HEK293T (cell line): ENCODE results near the gene ARPC4.
A peak's percentile ranks its signal among the peaks of the same experiment; 100 is the strongest.

Source experiments
- CTCF ChIA-PET: fragments of 350-600 bp; formaldehyde crosslinking; extraction: SDS; loops from one replicate; lab custom pipeline; 2021; ENCODE audit warnings: antibody characterized with exemption, inconsistent platforms; lab: Yijun Ruan, JAX
- POLR2A ChIA-PET: fragments of 350-600 bp; formaldehyde crosslinking; extraction: SDS; loops from one replicate; lab custom pipeline; 2020; ENCODE audit warnings: antibody characterized with exemption, inconsistent platforms; lab: Yijun Ruan, JAX
- DNase-seq: peaks from one replicate; pipeline ENCODE4 v3.0.0; 2012; ENCODE audit warnings: mixed read lengths; ENCODE audit errors: extremely low spot score
- ARNT ChIP-seq: fragments of 450-650 bp; IDR thresholded peaks from 2 replicates; pipeline ENCODE4 v1.6.1; 2017; ENCODE audit warnings: mild to moderate bottlenecking
- BHLHE40 ChIP-seq: fragments of 450-650 bp; IDR thresholded peaks from 2 replicates; pipeline ENCODE4 v1.6.1; 2016; ENCODE audit warnings: mild to moderate bottlenecking, moderate library complexity, borderline replicate concordance
- CTBP1 ChIP-seq: fragments of 450-650 bp; IDR thresholded peaks from 2 replicates; pipeline ENCODE4 v1.6.1; 2016; ENCODE audit warnings: borderline replicate concordance
- ELF4 ChIP-seq: fragments of 450-650 bp; IDR thresholded peaks from 2 replicates; pipeline ENCODE4 v1.6.1; 2017; ENCODE audit warnings: antibody characterized with exemption
- FOXA1 ChIP-seq: fragments of 450-650 bp; IDR thresholded peaks from 2 replicates; pipeline ENCODE4 v1.6.1; 2016; ENCODE audit warnings: mild to moderate bottlenecking
- FOXK2 ChIP-seq: fragments of 450-650 bp; IDR thresholded peaks from 2 replicates; pipeline ENCODE4 v1.6.1; 2016; ENCODE audit warnings: mild to moderate bottlenecking
- FOXM1 ChIP-seq: fragments of 450-650 bp; IDR thresholded peaks from 2 replicates; pipeline ENCODE4 v1.6.1; 2017; ENCODE audit warnings: mild to moderate bottlenecking, borderline replicate concordance
- HDGF ChIP-seq: fragments of 450-650 bp; IDR thresholded peaks from 2 replicates; pipeline ENCODE4 v1.6.1; 2017; ENCODE audit warnings: antibody characterized with exemption, borderline replicate concordance
- L3MBTL2 ChIP-seq: fragments of 450-650 bp; conservative IDR thresholded peaks from 2 replicates; pipeline ENCODE4 v1.6.1; 2016; ENCODE audit warnings: mild to moderate bottlenecking
- LEF1 ChIP-seq: fragments of 450-650 bp; IDR thresholded peaks from 2 replicates; pipeline ENCODE4 v1.6.1; 2017; ENCODE audit warnings: mild to moderate bottlenecking, borderline replicate concordance
- NFRKB ChIP-seq: fragments of 450-650 bp; IDR thresholded peaks from 2 replicates; pipeline ENCODE4 v1.6.1; 2016; ENCODE audit warnings: mild to moderate bottlenecking, moderate library complexity
- SP1 ChIP-seq: fragments of 450-650 bp; IDR thresholded peaks from 2 replicates; pipeline ENCODE4 v1.6.1; 2017
- SUZ12 ChIP-seq: fragments of 450-650 bp; IDR thresholded peaks from 2 replicates; pipeline ENCODE4 v1.6.1; 2016; ENCODE audit warnings: mild to moderate bottlenecking
- TARDBP ChIP-seq: fragments of 450-650 bp; IDR thresholded peaks from 2 replicates; pipeline ENCODE4 v1.6.1; 2016
- ZNF384 ChIP-seq: fragments of 450-650 bp; IDR thresholded peaks from 2 replicates; pipeline ENCODE4 v1.6.1; 2016
- TF ChIP-seq, protein P1 (sequence below): fragments of 450-650 bp; IDR thresholded peaks from 2 replicates; pipeline ENCODE4 v1.6.1; 2016

ARPC4 gene

DNA sequence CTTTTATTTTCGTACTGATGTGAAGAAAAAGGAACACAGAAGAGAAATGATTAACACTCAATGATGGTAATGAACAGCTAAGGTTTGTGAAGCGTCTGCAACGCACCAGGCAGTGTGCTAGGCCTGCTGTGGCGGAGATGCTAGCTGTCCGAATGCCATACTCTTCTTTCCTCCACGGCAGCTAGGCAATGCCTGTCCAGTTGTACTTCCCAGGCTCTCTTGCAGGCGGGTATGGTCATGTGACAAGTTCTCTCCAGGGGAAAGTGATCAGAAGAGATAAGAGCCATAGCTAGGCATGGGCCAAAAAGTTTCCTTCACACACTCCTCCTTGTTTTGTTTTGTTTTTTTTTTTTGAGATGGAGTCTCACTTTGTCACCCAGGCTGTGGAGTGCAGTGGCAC is 7.3 kb upstream of the ARPC4 start:
- TF ChIP-seq ZNF384 (no peak), L3MBTL2 (no peak), ELF4 (no peak), SP1 (no peak), ARNT (no peak)
- CTCF ChIA-PET = interaction anchor here (0.8 kb wide), 1 partner anchor 58 kb away, joined by 3 read pairs; no protein-coding TSS in a partner anchor
- no peak for DNase-seq
- POLR2A ChIA-PET = interaction anchor here (1.0 to 1.3 kb wide), 3 partner anchors 16 to 137 kb away, joined by 3 to 4 read pairs (median 3); partner anchors contain the start of genes CAMK1 and OGG1

DNA sequence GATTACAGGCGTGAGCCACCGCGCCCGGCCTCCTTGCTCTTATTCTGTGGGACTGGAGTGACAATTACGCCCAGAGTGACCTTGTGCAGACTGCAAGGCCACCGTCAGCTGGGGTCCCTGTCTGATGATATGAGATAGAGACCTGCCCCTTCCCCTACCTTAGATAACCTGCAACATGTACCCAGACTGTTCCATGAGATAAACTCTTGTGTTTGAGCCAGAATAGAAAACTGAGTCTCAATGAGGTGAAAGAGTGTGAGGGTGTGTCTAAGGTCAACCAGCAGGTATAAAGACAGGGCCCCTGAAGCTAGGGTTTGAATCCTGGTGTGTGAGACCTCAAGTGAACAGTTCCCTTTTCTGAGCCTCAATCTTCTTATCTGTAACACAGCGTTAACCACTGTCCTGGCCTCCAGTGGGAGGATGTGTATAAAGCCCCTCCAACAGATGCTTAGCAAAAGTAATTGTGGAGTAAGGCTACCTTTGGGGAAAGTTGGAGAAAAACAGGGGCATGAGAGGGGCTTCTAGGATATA is 6.6 kb upstream of the ARPC4 start:
- CTCF ChIA-PET = no interaction called here
- no peak for TF ChIP-seq ARNT
- no peak for TF ChIP-seq SP1
- TF ChIP-seq BHLHE40 = no peak
- TF ChIP-seq FOXK2 = no peak
- POLR2A ChIA-PET = interaction anchor here (1.0 to 1.3 kb wide), 3 partner anchors 17 to 137 kb away, joined by 3 to 4 read pairs (median 3); partner anchors contain the start of genes CAMK1 and OGG1
- no peak for DNase-seq

DNA sequence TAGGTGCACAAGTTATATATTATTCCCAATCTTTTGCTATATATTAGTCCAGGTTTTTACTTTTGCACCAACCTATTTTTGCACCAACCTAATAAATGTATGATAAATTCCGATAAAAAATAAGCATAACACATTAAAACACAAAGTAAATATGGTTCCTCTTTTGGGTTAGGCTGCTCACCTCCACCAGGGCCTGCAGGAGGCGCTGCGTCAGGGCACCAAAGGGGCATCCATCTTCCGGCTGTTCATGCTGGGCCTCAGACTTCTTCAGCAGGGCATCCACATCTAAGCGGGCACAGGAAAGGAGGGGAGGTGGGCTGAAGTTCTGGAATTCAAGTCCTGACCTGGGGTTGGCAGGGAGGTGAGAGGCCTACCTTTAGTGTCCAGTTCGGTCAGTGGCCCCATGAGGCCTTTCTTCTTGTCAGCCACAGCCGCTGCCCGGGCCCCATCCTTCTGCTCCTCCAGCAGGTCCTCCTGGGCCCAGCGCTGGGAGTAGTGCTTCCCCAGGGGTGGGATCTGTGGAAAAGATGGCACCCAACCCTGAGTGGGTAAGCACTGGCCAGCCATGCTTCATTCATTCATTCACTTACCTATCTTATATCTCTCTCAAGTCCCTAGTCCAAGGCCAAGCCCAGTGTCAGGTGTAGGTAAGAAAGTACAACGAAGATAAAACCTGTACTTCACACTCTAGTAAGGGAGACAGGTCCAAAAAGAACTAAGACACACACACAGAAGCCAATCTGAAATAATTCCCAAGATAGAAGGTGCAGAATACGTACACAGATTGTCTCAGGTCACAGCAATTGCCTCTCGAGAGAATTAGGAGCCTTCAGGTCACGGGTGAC is 5.8 kb upstream of the ARPC4 start:
- TF ChIP-seq ZNF384 = no peak
- no peak for TF ChIP-seq SUZ12
- TF ChIP-seq ELF4 = no peak
- no peak for TF ChIP-seq LEF1
- TF ChIP-seq FOXK2 = no peak
- CTCF ChIA-PET = no interaction called here

DNA sequence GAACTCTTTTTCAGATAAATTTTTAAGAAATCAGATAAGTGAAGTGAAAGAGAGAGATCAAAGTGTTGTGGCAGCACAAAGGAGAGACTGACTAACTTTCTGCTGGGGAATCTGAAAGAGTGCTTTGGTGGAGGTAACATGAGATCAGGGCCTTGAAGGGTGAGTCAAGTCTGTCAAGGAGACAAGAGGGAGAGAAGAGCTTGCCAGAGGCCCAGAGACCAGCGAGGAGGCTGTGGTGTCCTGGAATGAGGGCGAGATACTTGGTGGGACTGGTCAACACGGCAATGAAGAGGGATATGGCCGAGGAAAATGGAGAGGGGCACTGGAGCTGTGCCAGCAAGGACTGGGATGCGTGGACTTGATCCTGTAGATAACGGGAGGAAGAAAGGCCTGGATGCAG is 5.2 kb upstream of the ARPC4 start:
- ChIA-PET CTCF (no interaction called here), POLR2A (no interaction called here)
- TF ChIP-seq, protein P1, sequence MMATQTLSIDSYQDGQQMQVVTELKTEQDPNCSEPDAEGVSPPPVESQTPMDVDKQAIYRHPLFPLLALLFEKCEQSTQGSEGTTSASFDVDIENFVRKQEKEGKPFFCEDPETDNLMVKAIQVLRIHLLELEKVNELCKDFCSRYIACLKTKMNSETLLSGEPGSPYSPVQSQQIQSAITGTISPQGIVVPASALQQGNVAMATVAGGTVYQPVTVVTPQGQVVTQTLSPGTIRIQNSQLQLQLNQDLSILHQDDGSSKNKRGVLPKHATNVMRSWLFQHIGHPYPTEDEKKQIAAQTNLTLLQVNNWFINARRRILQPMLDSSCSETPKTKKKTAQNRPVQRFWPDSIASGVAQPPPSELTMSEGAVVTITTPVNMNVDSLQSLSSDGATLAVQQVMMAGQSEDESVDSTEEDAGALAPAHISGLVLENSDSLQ = no peak
- TF ChIP-seq FOXK2 (no peak), HDGF (no peak), CTBP1 (no peak), TARDBP (no peak), LEF1 (no peak), FOXA1 (no peak), NFRKB (no peak), L3MBTL2 (no peak)
- no peak for DNase-seq

More for the DNA sequence above, 5.8 kb upstream of the ARPC4 start:
- POLR2A ChIA-PET = no interaction called here
- DNase-seq = peak; percentile 43

DNA sequence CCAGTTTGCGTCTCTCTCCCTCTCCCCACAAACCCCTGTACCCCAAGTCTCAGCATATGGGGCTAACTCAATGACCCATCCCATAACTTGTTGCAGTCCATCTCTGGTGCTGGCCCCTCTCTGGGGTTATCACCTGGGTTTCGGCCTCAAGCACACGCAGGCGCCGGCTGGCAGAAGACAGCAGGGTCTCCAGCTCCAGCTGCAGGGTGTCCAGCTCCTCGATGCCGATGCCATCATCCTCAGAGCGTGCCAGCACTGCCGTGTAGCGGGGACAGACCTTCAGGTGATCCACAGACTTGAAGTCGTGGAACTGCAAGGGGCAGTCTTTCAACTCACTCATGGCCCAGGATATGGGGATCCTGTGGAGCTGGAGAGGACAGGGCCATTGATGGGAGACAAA is 1.8 kb upstream of the ARPC4 start:
- ChIA-PET POLR2A (no interaction called here), CTCF (no interaction called here)
- TF ChIP-seq FOXK2 (no peak), SUZ12 (no peak), FOXA1 (no peak), FOXM1 (no peak), L3MBTL2 (no peak), ZNF384 (no peak), HDGF (no peak)
- TF ChIP-seq, protein P1 = no peak
- DNase-seq = no peak

DNA sequence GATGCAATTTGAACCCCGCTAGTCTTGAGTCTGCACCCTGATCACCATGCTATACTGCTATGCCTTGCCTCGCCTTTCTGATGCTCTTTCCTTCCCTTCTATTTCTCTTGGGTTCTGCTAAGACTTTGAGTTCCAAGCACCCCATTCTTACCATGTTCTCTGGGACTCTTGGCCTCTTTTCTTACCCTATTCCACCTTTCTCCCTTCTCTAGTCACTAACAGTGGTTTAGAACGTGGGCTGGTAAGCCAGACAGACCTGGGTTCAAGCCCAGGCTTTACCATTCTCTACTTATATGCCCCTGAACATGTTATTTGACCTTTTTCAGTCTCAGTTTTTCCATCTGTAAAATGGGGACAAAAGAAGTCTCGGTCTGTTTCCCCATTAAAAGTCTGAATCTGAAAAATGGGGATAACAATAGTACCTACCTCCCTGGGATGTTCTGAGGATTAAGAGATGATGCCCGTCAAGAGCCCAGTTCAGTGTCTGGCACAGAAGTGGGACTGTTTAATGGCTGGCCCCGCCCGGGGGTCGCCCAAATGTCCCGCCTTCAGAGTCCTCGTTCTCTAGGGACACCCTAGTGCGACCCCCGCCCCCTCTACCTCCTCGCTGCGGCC is 985 bp upstream of the ARPC4 start:
- CTCF ChIA-PET = no interaction called here
- TF ChIP-seq, protein P1 = no peak
- TF ChIP-seq SP1 (no peak), ARNT (no peak), ZNF384 (no peak), TARDBP (no peak), ELF4 (no peak), FOXM1 (no peak), L3MBTL2 (no peak), CTBP1 (no peak), NFRKB (no peak), LEF1 (no peak), BHLHE40 (no peak), SUZ12 (no peak), FOXA1 (no peak), FOXK2 (no peak), HDGF (no peak)
- POLR2A ChIA-PET = interaction anchor here (0.9 to 1.4 kb wide), 7 partner anchors 11 to 142 kb away, joined by 3 to 14 read pairs (median 6); partner anchors contain the start of genes CAMK1 and CRELD1
- DNase-seq = no peak
